CD8-positive, alpha-beta memory T cell (primary cell): ENCODE results near the gene SPDYE1. TPM values are rescaled to one million over a fixed set of nuclear protein-coding genes. Genes with fewer than 3 reads are reported as not detected.
"Not testable (repeated sequence)": the region's sequence is repeated elsewhere in the genome, so short reads cannot be mapped to it uniquely, and the experiment has no call there.

Source experiments
- CTCF ChIA-PET: fragments of 350-600 bp; sonication (Branson Sonifier 250); formaldehyde crosslinking; loops from one replicate; lab custom pipeline; 2021; ENCODE audit warnings: antibody characterized with exemption; lab: Charles Lee
- POLR2A ChIA-PET: fragments of 350-600 bp; sonication (Branson Sonifier 250); formaldehyde crosslinking; loops from one replicate; lab custom pipeline; 2021; ENCODE audit warnings: antibody characterized with exemption; lab: Charles Lee
- DNase-seq, 5 donors: peaks; one replicate each; pipeline versions ENCODE4 v3.0.0 to v3.0.0-alpha.2; 2020 to 2022; ENCODE audit warnings: mixed read lengths in 1 of 5
- H3K27ac ChIP-seq: one replicate; pipeline ENCODE4 v1.7.0; 2013; ENCODE audit warnings: low read depth, mild to moderate bottlenecking, low read length, moderate library complexity
- H3K27me3 ChIP-seq: 2 replicates; pipeline ENCODE4 v1.7.0; 2013; ENCODE audit warnings: low read length, mild to moderate bottlenecking; ENCODE audit not compliant: insufficient read depth, poor library complexity, severe bottlenecking
- H3K36me3 ChIP-seq: 2 replicates; pipeline ENCODE4 v1.7.0; 2013; ENCODE audit warnings: mild to moderate bottlenecking, low read length, moderate library complexity; ENCODE audit not compliant: insufficient read depth
- H3K4me1 ChIP-seq: 2 replicates; pipeline ENCODE4 v1.7.0; 2013; ENCODE audit warnings: mild to moderate bottlenecking, low read length, moderate library complexity; ENCODE audit not compliant: insufficient read depth
- H3K4me3 ChIP-seq: 2 replicates; pipeline ENCODE4 v1.7.0; 2013; ENCODE audit warnings: mild to moderate bottlenecking, low read length
- H3K9me3 ChIP-seq: 2 replicates; pipeline ENCODE4 v1.7.0; 2013; ENCODE audit warnings: mild to moderate bottlenecking, low read length
- H3K27ac Mint-ChIP-seq, 8 donors: one replicate each; pipeline ENCODE4 v1.8.0; 2020 to 2021; ENCODE audit warnings: mixed read lengths in 8 of 8, mild to moderate bottlenecking in 6 of 8, inconsistent platforms in 3 of 8, moderate library complexity in 3 of 8
- H3K27me3 Mint-ChIP-seq, 2 donors: one replicate each; pipeline ENCODE4 v1.8.0; 2020 to 2021; ENCODE audit warnings: mixed read lengths in 2 of 2, mild to moderate bottlenecking in 1 of 2, moderate library complexity in 1 of 2
- H3K36me3 Mint-ChIP-seq, 3 donors: one replicate each; pipeline ENCODE4 v1.8.0; 2020 to 2021; ENCODE audit warnings: mixed read lengths in 3 of 3, inconsistent platforms in 1 of 3, mild to moderate bottlenecking in 1 of 3
- H3K4me1 Mint-ChIP-seq, 3 donors: one replicate each; pipeline ENCODE4 v1.8.0; 2020 to 2021; ENCODE audit warnings: mixed read lengths in 3 of 3, inconsistent platforms in 1 of 3, mild to moderate bottlenecking in 1 of 3
- H3K4me3 Mint-ChIP-seq, 7 donors: one replicate each; pipeline ENCODE4 v1.8.0; 2020 to 2021; ENCODE audit warnings: mixed read lengths in 7 of 7, mild to moderate bottlenecking in 6 of 7, moderate library complexity in 4 of 7, inconsistent platforms in 2 of 7
- H3K9me3 Mint-ChIP-seq, 5 donors: one replicate each; pipeline ENCODE4 v1.8.0; 2020 to 2022; ENCODE audit warnings: mixed read lengths in 5 of 5, mild to moderate bottlenecking in 3 of 5, moderate library complexity in 2 of 5, inconsistent platforms in 1 of 5
- polyA plus RNA-seq: library from polyadenylated mRNA; unstranded; fragments of 300-500 nt; fragmentation: Illumina TruSeq; gene quantifications from one replicate; pipeline ENCODE4 v1.2.3, GENCODE V29; 2021
- total RNA-seq, 2 experiments: library from RNA; stranded (reverse); gene quantifications; one replicate each; pipeline ENCODE4 v1.2.3, GENCODE V29; 2021

SPDYE1 gene
- total and polyA plus RNA-seq, 3 experiments from 2014 or later: 0.25 TPM; not detected in 2

- H3K9me3 Mint-ChIP-seq, H3K27ac ChIP-seq, H3K4me3 Mint-ChIP-seq, CTCF ChIA-PET, DNase-seq, H3K4me3 ChIP-seq, H3K36me3 ChIP-seq, POLR2A ChIA-PET, H3K4me1 ChIP-seq, H3K9me3 ChIP-seq, H3K27me3 Mint-ChIP-seq, H3K4me1 Mint-ChIP-seq, H3K27me3 ChIP-seq, H3K36me3 Mint-ChIP-seq: not testable (repeated sequence)
- peak overlapping the region in 1 of 8 donors; percentile 86 for H3K27ac Mint-ChIP-seq
These were observed 14.0 kb upstream of the SPDYE1 start for GRCh38 chr7:43983736-43984135.

- H3K9me3 Mint-ChIP-seq, H3K27me3 Mint-ChIP-seq, H3K36me3 Mint-ChIP-seq, H3K36me3 ChIP-seq, CTCF ChIA-PET, H3K4me1 ChIP-seq, H3K9me3 ChIP-seq, POLR2A ChIA-PET, H3K27ac ChIP-seq, H3K27me3 ChIP-seq, H3K4me1 Mint-ChIP-seq, H3K4me3 ChIP-seq: not testable (repeated sequence)
- DNase-seq: peak in 4 of 5 donors; percentile 27 to 90 (median 48)
- H3K4me3 Mint-ChIP-seq: peak overlapping the region in 4 of 7 donors; percentile 46 to 59 (median 52)
- H3K27ac Mint-ChIP-seq: peak overlapping the region in 2 of 8 donors; percentile 68 to 70
These were observed 11.5 kb upstream of the SPDYE1 start for GRCh38 chr7:43985904-43986864.

- H3K4me3 ChIP-seq, H3K4me1 Mint-ChIP-seq, H3K27me3 Mint-ChIP-seq, H3K9me3 Mint-ChIP-seq, H3K9me3 ChIP-seq, POLR2A ChIA-PET, H3K27me3 ChIP-seq, H3K4me3 Mint-ChIP-seq, H3K36me3 ChIP-seq, CTCF ChIA-PET, H3K36me3 Mint-ChIP-seq, DNase-seq, H3K4me1 ChIP-seq, H3K27ac ChIP-seq: not testable (repeated sequence)
- peak overlapping the region in 1 of 8 donors; percentile 9 for H3K27ac Mint-ChIP-seq
These were observed 10.2 kb upstream of the SPDYE1 start for GRCh38 chr7:43987476-43987875.

DNA sequence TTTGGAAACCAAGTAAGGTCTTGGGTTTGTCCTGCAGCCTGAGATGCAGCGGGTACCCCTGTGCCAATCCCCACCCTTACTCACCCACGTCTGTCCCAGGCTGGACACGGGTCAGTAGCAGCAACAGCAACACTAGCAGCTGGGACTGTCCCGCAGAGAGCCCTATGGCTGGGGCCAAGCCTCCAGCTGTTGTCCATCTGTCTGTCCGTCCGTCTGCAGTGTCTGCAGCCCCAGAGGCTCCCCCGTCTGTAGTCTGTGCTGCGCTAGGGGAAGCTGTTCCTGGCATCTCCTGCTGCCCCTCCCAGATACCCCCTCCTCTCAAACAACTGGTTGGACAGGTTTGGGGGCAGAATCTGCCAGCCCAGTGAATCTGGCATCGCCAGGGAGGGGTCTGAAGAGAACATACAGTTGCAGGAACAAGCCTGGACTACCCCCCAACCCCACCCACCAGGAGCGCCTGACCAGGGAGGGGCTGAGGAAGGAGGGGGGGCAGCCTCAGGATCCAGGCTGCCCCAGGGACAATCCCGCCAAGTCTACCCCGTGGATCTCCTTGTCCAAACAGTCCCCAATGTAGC lies 7.6 kb upstream of the SPDYE1 start:
- H3K27ac Mint-ChIP-seq, DNase-seq, H3K4me1 ChIP-seq, H3K27me3 Mint-ChIP-seq, H3K4me3 ChIP-seq, H3K9me3 Mint-ChIP-seq, H3K27ac ChIP-seq, H3K36me3 ChIP-seq, H3K27me3 ChIP-seq, H3K4me3 Mint-ChIP-seq, CTCF ChIA-PET, H3K9me3 ChIP-seq, POLR2A ChIA-PET, H3K4me1 Mint-ChIP-seq, H3K36me3 Mint-ChIP-seq: not testable (repeated sequence)

GRCh38 chr7:43990829-43991228 lies 6.9 kb upstream of the SPDYE1 start:
- H3K36me3 Mint-ChIP-seq: not testable (repeated sequence)

GRCh38 chr7:43992896-43993295 lies 4.8 kb upstream of the SPDYE1 start:
- CTCF ChIA-PET, H3K27me3 Mint-ChIP-seq, H3K4me3 Mint-ChIP-seq, POLR2A ChIA-PET, H3K4me1 Mint-ChIP-seq, DNase-seq, H3K4me3 ChIP-seq, H3K27me3 ChIP-seq, H3K27ac Mint-ChIP-seq, H3K36me3 ChIP-seq, H3K36me3 Mint-ChIP-seq, H3K9me3 Mint-ChIP-seq, H3K9me3 ChIP-seq, H3K27ac ChIP-seq, H3K4me1 ChIP-seq: not testable (repeated sequence)

More at GRCh38 chr7:43990829-43991228, 6.9 kb upstream of the SPDYE1 start:
- DNase-seq, H3K36me3 ChIP-seq, H3K9me3 Mint-ChIP-seq, H3K4me3 Mint-ChIP-seq, H3K4me1 Mint-ChIP-seq, CTCF ChIA-PET, H3K4me1 ChIP-seq, H3K27ac Mint-ChIP-seq, H3K27ac ChIP-seq, H3K27me3 ChIP-seq, H3K27me3 Mint-ChIP-seq, H3K4me3 ChIP-seq, POLR2A ChIA-PET, H3K9me3 ChIP-seq: not testable (repeated sequence)

GRCh38 chr7:43994681-43995080 lies 3.0 kb upstream of the SPDYE1 start:
- H3K27ac ChIP-seq, H3K36me3 Mint-ChIP-seq, H3K27me3 ChIP-seq, CTCF ChIA-PET, POLR2A ChIA-PET, H3K9me3 Mint-ChIP-seq, H3K4me1 Mint-ChIP-seq, DNase-seq, H3K27me3 Mint-ChIP-seq, H3K36me3 ChIP-seq, H3K4me1 ChIP-seq, H3K4me3 ChIP-seq, H3K9me3 ChIP-seq, H3K27ac Mint-ChIP-seq, H3K4me3 Mint-ChIP-seq: not testable (repeated sequence)

DNA sequence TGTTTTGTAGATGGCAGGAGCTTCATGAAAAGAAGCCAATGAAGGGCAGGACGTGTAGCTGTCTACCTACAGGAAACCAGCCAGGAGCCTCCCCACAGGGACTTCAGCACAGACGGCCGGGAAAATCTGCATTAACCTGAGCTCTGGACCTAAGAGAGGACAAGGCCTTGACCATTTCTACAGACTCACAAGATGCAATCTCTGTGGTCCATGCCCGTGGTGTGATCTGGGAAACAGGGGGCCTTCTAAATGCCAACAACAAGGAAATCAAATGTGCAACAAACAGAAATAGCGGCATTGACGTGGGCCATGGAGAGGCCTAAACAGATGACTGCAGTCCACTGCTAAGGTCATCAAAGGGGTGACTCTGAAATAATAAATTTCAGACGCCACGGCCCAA lies 14.4 kb downstream of the SPDYE1 start:
- H3K4me3 Mint-ChIP-seq, CTCF ChIA-PET, H3K9me3 ChIP-seq, H3K4me3 ChIP-seq, H3K4me1 ChIP-seq, H3K27me3 ChIP-seq, H3K27me3 Mint-ChIP-seq, H3K9me3 Mint-ChIP-seq, H3K27ac Mint-ChIP-seq, H3K36me3 ChIP-seq, H3K4me1 Mint-ChIP-seq, POLR2A ChIA-PET, DNase-seq, H3K27ac ChIP-seq: not testable (repeated sequence)
- peaks cover 0 to 32% (median 0%) of the 10 kb centered on the region in 3 donors for H3K36me3 Mint-ChIP-seq
